A204.1 (cell line): ENCODE results near the gene TSR1.

Experiments
- FAIRE-seq: peaks from 2 replicates; lab custom pipeline; 2012; peaks lifted over from hg19 to GRCh38; lab: Jason Lieb, UNC

TSR1 gene

DNA sequence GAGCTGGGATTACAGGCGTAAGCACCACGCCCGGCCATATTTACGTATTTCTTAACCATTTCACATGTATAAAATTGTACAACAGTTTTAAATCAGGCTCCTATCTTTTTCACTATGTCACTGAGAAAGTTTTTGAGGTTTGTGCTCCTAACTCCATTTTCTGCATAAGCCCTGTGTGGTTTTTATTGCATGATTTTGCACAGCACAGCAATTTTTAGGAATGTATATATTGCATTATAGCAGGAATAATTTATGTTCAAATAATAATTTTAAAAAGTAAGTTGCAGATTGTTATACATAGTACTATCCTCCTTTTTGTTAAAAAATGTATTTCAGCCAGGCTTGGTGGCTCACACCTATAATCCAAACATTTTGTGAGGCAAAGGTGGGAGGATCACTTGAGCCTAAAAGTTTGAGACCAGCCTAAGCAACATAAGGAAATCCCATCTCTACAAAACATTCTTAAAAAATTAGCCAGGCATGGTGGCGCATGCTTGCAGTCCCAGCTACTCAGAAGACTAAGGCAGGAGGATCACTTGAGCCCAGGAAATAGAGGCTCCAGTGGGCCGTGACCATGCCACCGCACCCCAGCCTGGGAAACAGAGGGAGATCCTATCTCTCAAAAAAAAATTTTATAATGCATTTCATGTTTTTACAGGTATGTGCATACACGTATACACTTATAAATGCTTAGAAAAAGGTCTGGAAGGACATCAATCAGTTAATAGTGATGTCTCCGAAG lies 58.7 kb downstream of the TSR1 start:
- FAIRE-seq = no peak

DNA sequence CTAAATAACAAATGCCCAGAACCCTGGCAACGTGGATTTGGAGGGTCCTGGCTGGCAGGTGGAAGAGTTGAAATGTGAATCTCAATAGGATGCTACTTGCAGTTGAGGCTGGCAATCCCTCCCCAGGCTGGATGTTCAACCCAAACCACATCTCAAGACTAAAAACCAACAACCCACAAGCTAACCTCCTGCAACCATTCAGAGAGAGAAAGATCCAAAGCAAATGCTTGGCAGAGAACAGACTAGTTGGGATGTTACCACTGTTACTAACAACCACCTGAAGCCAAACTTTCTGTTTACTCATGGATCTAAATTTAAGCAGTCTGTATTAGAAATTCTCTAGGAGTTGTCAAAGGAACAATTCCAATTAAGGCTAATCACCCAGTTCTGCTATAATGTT lies 60.5 kb downstream of the TSR1 start:
- FAIRE-seq = no peak

- FAIRE-seq = no peak
Measured at GRCh38 chr17:2274414-2274813, 61.8 kb downstream of the TSR1 start.
